ENCODE measurements around the gene FAM3B.
"Not testable (repeated sequence)": the region's sequence is repeated elsewhere in the genome, so short reads cannot be mapped to it uniquely, and the experiment has no call there.

FAM3B gene

GRCh38 chr21:41357546-41357945 lies 40.9 kb downstream of the FAM3B start:
- DNase-seq = no peak

DNA sequence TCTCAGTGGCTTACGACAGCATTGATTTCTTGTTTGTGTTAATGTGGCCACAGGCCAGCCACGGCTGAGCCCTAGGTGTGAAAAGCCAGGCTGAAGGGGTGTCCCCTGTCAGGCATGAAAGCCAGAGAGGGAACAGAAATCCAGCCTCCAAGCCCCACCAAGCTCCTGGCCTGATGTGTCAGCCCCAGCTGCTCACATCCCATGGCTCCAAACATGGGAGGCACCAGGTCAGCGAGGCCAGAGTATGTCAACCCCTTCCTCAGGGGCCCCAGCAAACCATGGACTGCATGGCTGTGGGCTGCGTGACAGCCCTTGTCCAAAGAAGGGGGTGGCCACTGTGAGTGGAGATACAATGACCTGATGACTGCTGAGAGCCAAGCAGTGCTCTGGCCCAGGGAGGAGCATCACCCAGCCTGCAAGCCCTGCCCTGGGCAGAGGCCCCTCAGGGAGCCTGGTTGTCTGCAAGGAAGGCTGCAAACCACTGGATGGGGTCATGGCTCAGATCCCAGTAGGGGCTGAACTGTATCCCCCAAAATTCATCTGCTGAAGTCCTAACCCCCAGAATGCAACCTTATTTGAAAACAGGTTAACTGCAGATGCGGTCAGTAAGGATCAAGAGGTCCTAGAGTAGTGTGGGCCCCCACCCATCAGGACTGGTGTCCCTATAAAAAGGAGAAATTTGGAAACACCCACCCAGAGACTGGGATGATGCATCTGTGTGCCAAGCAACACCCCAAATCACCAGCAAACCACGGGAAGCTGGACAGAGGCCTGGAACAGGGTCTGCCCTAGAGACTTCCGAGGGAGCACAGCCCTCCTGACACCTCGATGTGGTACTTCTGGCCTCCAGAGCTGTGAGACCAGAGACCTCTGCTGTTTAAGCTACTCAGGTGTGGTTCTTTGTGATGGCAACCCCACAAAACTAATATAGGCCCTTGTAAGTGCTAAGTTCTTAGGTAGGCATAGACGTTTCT lies 41.9 kb downstream of the FAM3B start:
- DNase-seq = no peak

- DNase-seq = no peak
Observed at GRCh38 chr21:41359286-41359685, 42.7 kb downstream of the FAM3B start.

DNA sequence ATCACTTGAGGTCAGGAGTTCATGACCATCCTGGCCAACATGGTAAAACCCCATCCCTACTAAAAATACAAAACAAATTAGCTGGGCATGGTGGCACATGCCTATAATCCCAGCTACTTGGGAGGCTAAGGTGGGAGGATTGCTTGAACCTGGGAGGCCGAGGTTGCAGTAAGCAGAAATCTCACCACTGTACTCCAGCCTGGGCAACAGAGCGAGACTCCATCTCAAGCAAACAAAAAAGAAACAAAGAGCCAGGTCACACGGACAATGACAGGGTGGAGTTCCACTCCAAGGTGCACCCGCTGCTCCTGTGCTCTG lies 43.1 kb downstream of the FAM3B start:
- not testable (repeated sequence) for DNase-seq

DNA sequence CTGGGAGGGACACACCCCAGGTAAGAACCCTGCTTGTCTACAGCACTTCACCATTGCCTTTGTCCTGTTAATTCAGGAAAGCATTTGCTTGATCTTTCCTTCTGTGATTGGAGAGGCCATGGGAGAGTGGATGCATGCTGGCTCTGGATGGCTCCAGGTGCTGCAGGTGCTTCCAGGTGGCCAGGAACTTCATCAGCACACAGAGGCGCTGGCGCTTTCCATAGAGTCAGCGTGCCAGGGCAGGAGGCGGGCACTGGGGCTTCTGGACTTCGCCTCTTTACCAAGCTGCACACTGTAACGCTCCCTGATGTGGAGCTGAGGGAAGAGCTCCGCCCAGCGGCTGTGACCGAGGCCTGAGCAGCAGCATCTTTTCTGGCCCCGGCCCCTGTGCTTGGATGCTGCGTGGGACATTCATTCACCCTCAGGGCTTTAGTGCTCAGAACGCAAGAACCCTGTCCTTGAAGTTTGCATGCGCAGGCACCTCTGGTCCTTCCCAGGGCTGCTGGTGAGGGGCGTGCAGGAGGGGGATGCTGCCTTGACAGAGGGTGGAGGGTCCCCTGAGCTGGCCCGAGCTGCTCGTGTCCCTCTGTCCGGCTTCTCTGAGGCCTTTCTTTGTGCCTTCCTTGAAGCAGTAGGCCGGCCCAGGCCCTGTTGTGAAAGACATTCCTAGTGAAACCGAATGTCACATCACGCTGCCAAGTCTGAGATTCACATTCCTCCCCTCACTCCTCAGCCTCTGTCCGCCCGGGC lies 43.6 kb downstream of the FAM3B start:
- DNase-seq = no peak

DNA sequence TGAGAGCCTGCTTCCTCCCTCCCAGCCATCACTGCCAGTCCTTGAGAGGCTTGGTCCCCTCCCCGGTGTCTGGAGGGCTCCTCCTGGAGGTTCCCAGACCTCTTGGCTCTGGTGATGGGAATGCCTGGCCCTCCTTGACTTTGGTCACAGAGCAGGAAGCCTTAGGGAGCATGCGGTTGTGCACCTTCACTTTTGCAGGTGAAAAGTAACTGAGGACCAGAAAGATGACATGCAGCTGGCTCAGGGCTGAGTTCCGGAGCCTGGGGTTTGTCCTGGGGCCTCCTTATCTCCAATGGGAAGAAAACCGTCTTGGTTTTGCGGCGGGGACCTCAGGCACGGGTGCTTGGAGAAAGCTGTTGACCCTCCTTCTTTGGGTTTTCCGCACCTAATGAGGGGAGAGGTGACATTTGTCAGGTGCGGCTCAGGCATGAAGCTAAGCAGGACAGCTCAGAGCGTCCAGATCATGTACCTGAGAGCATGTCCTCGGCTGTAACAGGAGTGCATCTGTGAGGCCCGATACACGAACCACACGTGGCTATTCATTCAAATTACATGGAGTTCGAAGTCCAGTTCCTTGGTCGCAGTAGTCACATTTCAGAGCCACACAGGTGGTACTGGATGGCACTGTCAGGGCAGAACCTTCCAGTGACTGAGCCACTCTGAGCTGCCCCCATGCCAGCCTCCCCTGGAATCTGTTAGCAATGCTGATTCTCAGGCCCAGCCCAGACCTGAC lies 44.6 kb downstream of the FAM3B start:
- no peak for DNase-seq

DNA sequence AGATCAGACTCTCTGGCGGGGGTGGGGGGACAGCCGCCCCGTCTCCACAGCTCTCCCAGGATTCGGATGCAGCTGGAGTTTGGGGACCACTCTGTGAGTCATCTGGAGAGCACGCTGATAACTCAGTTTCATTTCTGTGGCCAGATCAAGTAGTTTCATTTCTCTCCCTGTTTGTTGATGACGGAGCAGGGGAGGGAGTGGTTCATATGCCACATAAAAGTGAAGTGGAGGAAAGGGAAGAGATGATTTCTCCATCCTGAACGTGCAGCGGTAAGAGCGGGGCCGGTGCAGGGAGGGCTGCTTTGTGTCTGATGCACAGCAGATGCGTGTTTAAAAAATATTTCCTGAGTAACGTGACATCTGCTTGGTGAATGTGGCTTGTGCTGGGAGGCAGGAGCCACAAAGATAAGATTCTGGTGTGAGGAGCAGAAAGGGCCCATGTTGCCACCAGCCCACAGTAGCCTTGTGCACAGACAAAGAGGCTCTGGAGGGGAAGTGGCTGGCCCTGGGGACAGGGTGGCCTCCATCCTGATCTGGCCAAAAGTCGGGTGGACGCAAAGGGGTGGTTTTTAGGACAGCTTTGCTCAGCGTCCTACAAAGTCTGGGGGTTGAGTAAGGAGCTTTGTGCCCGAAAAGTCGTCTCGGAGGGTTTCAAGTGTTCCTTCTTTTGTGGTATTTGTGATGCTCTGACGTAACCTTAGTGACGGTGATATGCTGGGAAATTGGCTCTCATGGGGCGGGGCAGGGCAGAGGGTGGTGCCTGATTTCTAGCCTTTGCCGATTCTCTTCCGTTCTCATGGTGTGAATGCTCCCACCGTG lies 45.4 kb downstream of the FAM3B start, which contains the start of gene MX2:
Gene MX2 (plus strand): TSS at position 242 of the 819 bp plus-strand sequence. CDS start 14,880 bp downstream, outside the sequence.
- peak; percentile 66 to 71 for DNase-seq

GRCh38 chr21:41362605-41363369 lies 46.2 kb downstream of the FAM3B start:
- no peak for DNase-seq

DNA sequence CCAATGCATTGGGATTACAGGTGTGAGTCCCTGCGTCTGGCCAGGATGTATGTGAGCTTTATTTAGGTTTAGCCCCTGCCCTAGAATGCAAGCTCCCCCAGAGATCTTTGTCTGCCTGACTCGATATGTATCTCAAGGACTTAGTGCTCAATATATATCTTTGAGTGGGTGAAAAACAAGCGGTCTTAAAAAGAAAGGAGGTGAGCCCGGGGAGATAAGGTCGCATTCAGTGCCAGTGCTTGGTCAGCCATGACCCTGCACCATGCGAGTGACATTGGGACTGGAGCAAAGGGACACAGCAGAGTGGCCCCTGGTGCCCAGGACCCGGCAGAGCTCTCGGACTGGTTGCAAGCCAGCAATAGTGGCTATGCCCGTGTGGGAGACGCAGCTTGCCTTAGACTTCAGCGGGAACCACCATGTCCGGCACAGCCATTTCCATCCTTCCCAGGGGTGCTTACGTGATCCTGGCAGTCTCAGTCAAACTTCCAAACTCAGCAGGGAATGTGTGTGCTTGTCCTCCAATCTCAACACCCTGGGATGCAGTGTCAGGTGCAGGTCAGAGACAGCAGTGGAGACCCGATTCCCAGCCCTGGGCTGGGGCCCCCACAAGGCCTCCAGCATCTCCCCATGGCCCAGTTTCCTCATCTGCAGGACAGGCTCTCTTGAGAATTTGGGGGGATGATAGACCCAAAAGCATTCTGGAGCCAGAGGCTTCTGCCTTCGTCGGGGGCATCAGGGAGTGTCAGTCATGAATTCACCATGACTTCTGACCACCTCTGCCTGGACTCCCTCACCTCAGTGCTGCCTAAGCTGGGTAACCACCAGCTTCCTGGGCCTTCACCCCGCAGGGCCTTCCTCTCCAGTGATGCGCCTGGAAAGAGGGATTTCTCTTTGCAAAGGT lies 47.0 kb downstream of the FAM3B start:
- DNase-seq = no peak

DNA sequence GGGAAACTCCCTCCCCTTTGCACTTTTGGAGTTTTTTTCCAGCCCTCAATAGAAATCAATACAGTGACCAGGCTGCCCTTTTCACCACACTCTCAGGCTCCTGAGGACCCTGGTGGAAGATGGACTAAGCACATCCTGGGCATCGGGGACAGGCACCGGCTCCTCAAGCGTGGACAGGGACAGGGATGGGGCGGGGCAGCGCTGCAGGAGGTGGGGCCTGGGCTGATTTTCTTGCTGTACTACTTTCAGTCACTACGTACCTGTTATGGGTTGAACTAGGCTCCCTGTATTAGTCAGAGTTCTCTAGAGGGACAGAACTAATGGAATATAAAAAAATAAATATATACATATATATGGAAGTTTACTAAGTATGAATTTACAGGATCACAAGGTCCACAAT lies 47.7 kb downstream of the FAM3B start:
- DNase-seq = no peak

- DNase-seq = no peak
Observed at GRCh38 chr21:41365377-41366107, 48.9 kb downstream of the FAM3B start.

DNA sequence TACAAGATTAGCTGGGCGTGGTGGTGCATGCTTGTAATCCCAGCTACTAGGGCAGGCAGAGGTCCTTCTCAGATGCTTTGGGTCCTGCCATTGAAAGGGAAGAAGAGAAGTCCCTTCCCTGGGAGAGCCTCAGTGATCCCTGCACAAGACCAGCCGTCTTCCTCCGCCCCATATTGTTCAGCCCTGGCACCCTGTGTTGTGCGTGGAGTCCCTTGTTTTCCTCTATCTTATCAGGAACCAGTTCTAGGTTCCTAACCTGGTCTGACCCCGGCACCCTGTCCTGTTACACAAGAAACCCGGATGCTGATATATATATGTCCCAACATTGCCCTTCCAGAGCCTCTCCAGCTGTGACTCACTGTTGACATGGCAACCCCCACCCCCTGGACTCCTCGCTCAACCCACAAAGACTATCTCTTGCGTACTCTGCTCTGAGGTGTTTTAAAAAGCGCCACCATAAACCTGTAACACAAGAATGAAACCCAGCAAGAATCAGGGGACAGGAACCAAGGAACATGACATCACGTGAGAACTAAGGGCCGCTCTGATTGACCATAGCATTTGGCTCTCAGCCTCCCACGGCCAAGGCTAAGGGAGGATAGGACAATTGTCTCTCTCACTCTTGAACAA lies 50.0 kb downstream of the FAM3B start:
- DNase-seq = peak; percentile 93 to 94

DNA sequence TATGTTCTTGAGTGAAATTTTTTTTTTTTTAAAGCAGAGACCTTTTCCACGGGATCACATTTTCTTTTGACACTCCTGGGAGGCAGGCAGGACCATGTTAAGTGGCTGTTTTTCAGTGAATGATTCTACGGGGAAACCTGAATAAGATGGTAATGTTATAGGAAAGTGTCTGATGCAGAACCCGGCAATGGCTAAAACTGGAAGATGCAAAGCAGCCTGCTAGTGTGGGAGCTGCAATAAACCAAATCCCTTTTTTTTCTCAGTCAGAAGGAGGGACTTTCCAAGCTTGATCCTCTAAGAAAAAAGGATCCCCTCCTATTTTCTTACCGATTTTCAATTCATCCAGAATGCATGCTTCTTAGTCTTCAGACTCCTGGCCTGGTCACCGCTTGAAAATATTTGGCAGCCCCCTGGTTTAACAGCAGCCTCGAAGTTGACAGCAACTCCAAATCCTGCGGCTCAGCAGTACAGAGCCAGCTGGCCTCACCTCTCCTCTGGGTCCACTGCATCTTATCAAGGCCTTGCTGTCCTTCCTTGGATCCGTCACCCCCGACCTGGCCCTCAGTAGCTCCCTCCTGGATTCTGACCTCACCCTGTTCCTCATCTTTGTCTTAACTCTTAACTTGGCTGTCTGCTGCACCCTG lies 50.8 kb downstream of the FAM3B start:
- no peak for DNase-seq

DNA sequence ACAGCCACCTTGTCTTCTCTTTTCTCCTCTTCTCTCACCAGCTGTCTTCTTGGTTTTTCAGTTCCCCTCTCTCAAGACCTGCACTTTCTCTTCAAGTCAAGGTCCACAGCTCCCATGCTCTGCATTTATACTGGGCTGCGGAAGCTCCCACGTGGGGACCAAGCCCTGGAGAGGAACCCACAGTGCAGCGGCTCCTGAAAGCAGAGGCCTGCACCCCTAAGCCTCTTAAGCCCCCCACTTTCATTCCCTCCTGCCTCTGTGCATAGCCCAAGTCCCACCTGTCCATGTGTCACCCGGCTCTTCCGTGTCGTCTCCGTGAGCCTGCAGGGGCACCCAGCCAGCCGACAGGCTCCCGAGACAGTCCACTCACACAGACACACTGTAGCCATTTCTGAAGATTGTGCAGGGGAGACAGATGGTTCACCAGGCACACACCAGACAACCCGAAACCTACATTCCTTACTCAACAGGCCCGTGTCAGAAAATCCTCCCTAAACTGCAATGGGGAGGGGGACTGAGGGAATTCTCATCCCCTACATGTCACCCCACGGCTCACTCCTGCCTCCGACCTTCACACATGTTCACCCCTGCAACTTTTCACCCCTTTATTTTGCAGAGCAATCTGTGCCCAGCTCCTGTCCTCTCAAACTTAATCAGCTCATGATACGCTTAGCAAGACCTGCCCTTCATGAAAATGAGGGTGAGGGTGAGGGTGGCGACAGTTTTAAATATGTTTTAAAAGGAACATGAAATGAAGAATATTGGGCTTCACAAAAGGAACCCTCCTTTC lies 51.5 kb downstream of the FAM3B start:
- DNase-seq = no peak

DNA sequence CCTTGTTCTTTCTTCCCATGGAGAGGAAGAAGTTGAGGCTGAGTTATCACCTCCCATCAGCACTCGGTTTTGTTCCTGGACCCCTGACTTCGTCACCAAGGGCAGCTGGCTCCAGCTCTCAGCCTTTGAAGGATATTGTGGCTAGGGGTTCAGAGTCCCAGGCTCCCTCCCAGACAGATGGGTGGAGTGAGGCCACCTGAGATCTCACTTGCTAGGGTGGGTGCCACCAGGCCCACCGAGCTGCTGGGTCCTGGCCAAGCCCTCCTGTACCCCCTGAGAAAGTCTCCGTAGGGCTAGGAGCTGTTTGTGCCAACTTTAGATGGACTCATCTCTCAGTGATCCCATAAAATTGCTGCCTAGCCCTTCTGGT lies 52.1 kb downstream of the FAM3B start:
- DNase-seq = no peak

- no peak for DNase-seq
Observed at GRCh38 chr21:41369105-41369919, 52.7 kb downstream of the FAM3B start.
